NCI-H510A treated with DMSO at 0.1 percent for 48 hours (cell line): ENCODE results near the gene CLCF1.

Experiments
- DNase-seq: peaks from one replicate; lab custom pipeline; 2025; lab: John Stamatoyannopoulos, UW

The CLCF1 gene

GRCh38 chr11:67395555-67396258 is 22.3 kb upstream of the CLCF1 start:
- DNase-seq, result no peak

- DNase-seq, result no peak
Observed at GRCh38 chr11:67393990-67394389, 20.6 kb upstream of the CLCF1 start.

GRCh38 chr11:67393437-67393836 is 20.0 kb upstream of the CLCF1 start:
- DNase-seq, result no peak

GRCh38 chr11:67392183-67392715 is 18.9 kb upstream of the CLCF1 start:
- no peak for DNase-seq

GRCh38 chr11:67391304-67392182 is 18.1 kb upstream of the CLCF1 start, which contains the start of gene RAD9A:
Gene RAD9A, plus strand, starts transcription at chr11:67391986. Its CDS starts 59 bp downstream, at chr11:67392045.
- DNase-seq, result peak; percentile 94

GRCh38 chr11:67390947-67391303 is 17.5 kb upstream of the CLCF1 start:
- no peak for DNase-seq

- peak; percentile 62 for DNase-seq
Observed at GRCh38 chr11:67389477-67389876, 16.1 kb upstream of the CLCF1 start.

GRCh38 chr11:67387518-67387917 is 14.1 kb upstream of the CLCF1 start:
- no peak for DNase-seq

- DNase-seq, result no peak
Observed at GRCh38 chr11:67387069-67387468, 13.7 kb upstream of the CLCF1 start.

- DNase-seq, result no peak
Observed at GRCh38 chr11:67384851-67385366, 11.5 kb upstream of the CLCF1 start.

GRCh38 chr11:67382276-67383136 is 9.1 kb upstream of the CLCF1 start:
- peak; percentile 77 for DNase-seq

GRCh38 chr11:67381244-67381972 is 8.0 kb upstream of the CLCF1 start:
- no peak for DNase-seq

GRCh38 chr11:67379061-67380058 is 6.0 kb upstream of the CLCF1 start:
- DNase-seq, result no peak

GRCh38 chr11:67378544-67378943 is 5.1 kb upstream of the CLCF1 start:
- no peak for DNase-seq

GRCh38 chr11:67376873-67377808 is 3.7 kb upstream of the CLCF1 start:
- DNase-seq, result no peak

GRCh38 chr11:67376063-67376820 is 2.8 kb upstream of the CLCF1 start:
- no peak for DNase-seq

GRCh38 chr11:67375320-67376055 is 2.1 kb upstream of the CLCF1 start:
- DNase-seq, result no peak
